Naive thymus-derived CD8-positive, alpha-beta T cell (primary cell): Measurements from ENCODE around the gene HORMAD2. TPM values are rescaled to one million over a fixed set of nuclear protein-coding genes. Genes with fewer than 3 reads are reported as not detected.
A peak's percentile ranks its signal among the peaks of the same experiment; 100 is the strongest.

Experiments used
- ATAC-seq, 2 donors: fragments of 150-1000 bp; cut with Tn5 transposase in 1 of 2; sonication (Bioruptor Pico), chemical (Tn5 transposase) in 1 of 2; 1 replicate in 1 of 2; 2 replicates in 1 of 2; pipeline ENCODE4 v1.10.0; 2021; ENCODE audit warnings: mild to moderate bottlenecking in 2 of 2, moderate library complexity in 2 of 2
- POLR2A ChIA-PET: fragments of 350-600 bp; sonication (Branson Sonifier 250); formaldehyde crosslinking; loops from one replicate; lab custom pipeline; 2021; ENCODE audit warnings: antibody characterized with exemption; lab: Charles Lee
- DNase-seq, 10 donors: peaks; one replicate each; pipeline versions ENCODE4 v3.0.0 to v3.0.0-alpha.2; 2020 to 2022
- H3K27ac Mint-ChIP-seq, 10 donors: one replicate each; pipeline ENCODE4 v1.8.0; 2020 to 2022; ENCODE audit warnings: mild to moderate bottlenecking in 10 of 10, mixed read lengths in 10 of 10, moderate library complexity in 4 of 10, inconsistent platforms in 1 of 10
- H3K27me3 Mint-ChIP-seq, 5 donors: one replicate each; pipeline ENCODE4 v1.8.0; 2021 to 2022; ENCODE audit warnings: mixed read lengths in 5 of 5
- H3K36me3 Mint-ChIP-seq, 3 donors: one replicate each; pipeline ENCODE4 v1.8.0; 2020 to 2022; ENCODE audit warnings: mixed read lengths in 3 of 3, mild to moderate bottlenecking in 2 of 3, inconsistent platforms in 1 of 3
- H3K4me1 Mint-ChIP-seq, 4 donors: one replicate each; pipeline ENCODE4 v1.8.0; 2021 to 2022; ENCODE audit warnings: mixed read lengths in 4 of 4
- H3K4me3 Mint-ChIP-seq, 10 donors: one replicate each; pipeline ENCODE4 v1.8.0; 2020 to 2022; ENCODE audit warnings: mild to moderate bottlenecking in 10 of 10, mixed read lengths in 10 of 10, moderate library complexity in 6 of 10, inconsistent platforms in 1 of 10
- H3K9me3 Mint-ChIP-seq, 9 donors: one replicate each; pipeline ENCODE4 v1.8.0; 2020 to 2022; ENCODE audit warnings: mixed read lengths in 9 of 9, mild to moderate bottlenecking in 3 of 9, inconsistent platforms in 1 of 9, moderate library complexity in 1 of 9
- polyA plus RNA-seq, 3 donors: library from polyadenylated mRNA; unstranded; fragments of 300-500 nt; fragmentation: Illumina TruSeq; gene quantifications; one replicate each; pipeline ENCODE4 v1.2.3, GENCODE V29; 2021
- total RNA-seq, 8 experiments: library from RNA in 2 of 8; stranded (reverse) in 2 of 8; gene quantifications; one replicate each; pipeline ENCODE4 v1.2.3 and lab custom pipeline; 2021 to 2026

The HORMAD2 gene
- total and polyA plus RNA-seq, 5 experiments from 2014 or later: not detected

DNA sequence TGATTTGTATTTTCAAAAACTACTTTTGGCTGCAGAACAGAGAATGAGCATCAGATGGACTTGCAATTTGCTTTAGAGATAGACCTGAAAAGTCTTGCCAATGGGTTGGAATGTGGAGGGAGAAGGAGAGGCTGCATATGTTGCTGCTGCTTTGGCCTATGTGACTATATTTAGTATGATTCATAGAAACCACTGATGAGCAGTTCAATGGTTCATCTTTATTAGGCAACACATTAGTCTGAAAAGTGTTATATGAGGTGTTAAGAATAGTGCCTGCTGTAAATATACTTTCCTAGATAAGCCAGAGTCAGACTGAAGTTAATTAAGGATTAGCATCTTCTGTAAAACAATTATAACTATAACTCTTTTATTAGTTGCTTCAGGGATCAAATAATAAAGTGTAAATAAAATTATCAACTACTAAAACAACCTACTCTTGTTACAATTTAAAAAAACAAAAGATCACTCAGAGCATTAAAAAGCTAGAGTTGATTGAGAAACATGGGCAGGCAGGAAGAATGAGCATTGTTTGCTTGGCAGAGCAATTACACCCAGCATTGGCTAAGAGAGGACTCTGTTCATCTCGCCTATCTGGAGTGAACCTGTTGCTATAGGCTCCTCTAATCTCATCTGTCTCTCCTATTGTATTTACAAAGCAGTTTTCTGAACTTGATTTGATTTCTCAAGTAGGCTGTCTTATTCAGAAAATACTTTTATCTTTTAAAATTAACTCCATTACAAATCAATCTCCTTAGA is 36.3 kb downstream of the HORMAD2 start:
- H3K4me3 Mint-ChIP-seq: no peak overlapping the region
- H3K36me3 Mint-ChIP-seq: no peaks in the 10 kb centered on the region
- no peak for ATAC-seq
- no peaks in the 10 kb centered on the region for H3K27me3 Mint-ChIP-seq
- H3K9me3 Mint-ChIP-seq: no peaks in the 10 kb centered on the region
- peaks cover 0 to 2% (median 0%) of the 10 kb centered on the region in 4 donors for H3K4me1 Mint-ChIP-seq
- no peak for DNase-seq
- H3K27ac Mint-ChIP-seq: no peak overlapping the region
- POLR2A ChIA-PET: interaction anchor here (0.6 kb wide), 1 partner anchor 1244 kb away, joined by 3 read pairs; no protein-coding TSS in a partner anchor

DNA sequence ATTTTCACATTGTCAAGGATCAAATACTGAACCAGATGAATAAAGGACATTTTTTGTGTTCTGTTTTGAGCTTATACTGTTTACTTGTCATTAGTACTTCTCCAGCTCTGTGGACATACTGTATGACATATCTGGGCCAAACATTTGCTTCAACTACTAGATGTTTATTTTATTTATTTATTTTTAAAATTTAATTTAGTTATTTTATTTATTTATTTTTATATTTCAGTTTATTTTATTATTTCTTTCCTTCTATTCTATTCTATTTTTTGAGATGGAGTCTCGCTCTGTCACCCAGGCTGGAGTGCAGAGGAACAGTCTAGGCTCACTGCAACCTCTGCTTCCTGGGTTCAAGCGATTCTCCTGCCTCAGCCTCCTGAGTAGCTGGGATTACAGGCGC is 37.0 kb downstream of the HORMAD2 start:
- no peaks in the 10 kb centered on the region for H3K9me3 Mint-ChIP-seq
- POLR2A ChIA-PET: no interaction called here
- H3K4me1 Mint-ChIP-seq: peaks cover 0 to 2% (median 0%) of the 10 kb centered on the region in 4 donors
- no peaks in the 10 kb centered on the region for H3K36me3 Mint-ChIP-seq
- DNase-seq (no peak), ATAC-seq (no peak)
- H3K27ac Mint-ChIP-seq: no peak overlapping the region
- H3K27me3 Mint-ChIP-seq: no peaks in the 10 kb centered on the region
- no peak overlapping the region for H3K4me3 Mint-ChIP-seq

DNA sequence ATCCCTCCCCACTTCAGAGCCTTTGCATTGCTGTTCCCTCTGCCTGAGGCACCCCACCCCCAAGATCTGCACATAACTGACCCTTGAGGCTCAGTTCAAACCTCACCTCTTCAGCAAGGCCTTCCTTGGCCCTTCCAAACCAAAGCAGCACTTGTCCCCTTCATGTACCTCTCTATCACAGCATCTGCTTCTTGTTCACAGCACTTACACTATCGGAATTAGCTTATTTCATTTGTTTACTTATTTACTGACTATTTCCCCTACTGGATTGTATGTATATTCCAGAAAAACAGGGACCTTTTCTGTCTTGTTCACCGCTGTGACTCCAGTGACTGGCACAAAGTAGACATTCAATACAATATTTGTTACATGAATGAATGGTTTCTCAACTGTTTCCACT is 38.0 kb downstream of the HORMAD2 start:
- peak overlapping the region in 1 of 10 donors; percentile 24 for H3K27ac Mint-ChIP-seq
- DNase-seq: no peak
- no peaks in the 10 kb centered on the region for H3K9me3 Mint-ChIP-seq
- no peaks in the 10 kb centered on the region for H3K36me3 Mint-ChIP-seq
- POLR2A ChIA-PET: no interaction called here
- ATAC-seq: no peak
- no peak overlapping the region for H3K4me3 Mint-ChIP-seq
- no peaks in the 10 kb centered on the region for H3K27me3 Mint-ChIP-seq
- H3K4me1 Mint-ChIP-seq: peaks cover 0 to 2% (median 0%) of the 10 kb centered on the region in 4 donors

- no peak overlapping the region for H3K27ac Mint-ChIP-seq
- no peaks in the 10 kb centered on the region for H3K27me3 Mint-ChIP-seq
- ATAC-seq (no peak), DNase-seq (no peak)
- H3K4me3 Mint-ChIP-seq: no peak overlapping the region
- H3K4me1 Mint-ChIP-seq: no peaks in the 10 kb centered on the region
- POLR2A ChIA-PET: no interaction called here
- H3K36me3 Mint-ChIP-seq: no peaks in the 10 kb centered on the region
- H3K9me3 Mint-ChIP-seq: no peaks in the 10 kb centered on the region
These were observed 41.7 kb downstream of the HORMAD2 start for GRCh38 chr22:30121960-30122359.

- POLR2A ChIA-PET: no interaction called here
These were observed 43.2 kb downstream of the HORMAD2 start for GRCh38 chr22:30123463-30123862.

DNA sequence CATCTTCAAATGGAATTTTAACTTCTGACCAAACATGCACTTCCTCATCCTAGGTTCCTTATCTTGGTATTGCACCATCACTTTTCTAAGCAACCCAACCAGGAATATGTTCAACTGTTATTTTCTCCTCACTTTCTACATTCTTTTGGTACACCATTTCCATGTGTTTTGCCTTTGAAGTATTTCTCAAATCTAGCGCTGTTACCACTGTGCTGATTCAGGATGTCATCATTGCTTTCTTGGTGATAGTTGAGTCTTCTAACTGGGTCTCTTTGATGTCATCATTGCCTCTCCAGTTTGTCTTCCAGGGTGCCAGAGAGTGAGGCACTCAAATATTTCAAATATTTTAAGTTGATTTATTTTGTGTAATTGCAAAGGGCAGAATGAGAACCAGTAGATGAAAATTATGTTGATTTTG is 47.5 kb downstream of the HORMAD2 start:
- DNase-seq (no peak), ATAC-seq (no peak)
- POLR2A ChIA-PET: no interaction called here
- Mint-ChIP-seq H3K4me1 (no peaks in the 10 kb centered on the region), H3K27ac (no peak overlapping the region), H3K4me3 (no peak overlapping the region), H3K36me3 (no peaks in the 10 kb centered on the region), H3K27me3 (no peaks in the 10 kb centered on the region), H3K9me3 (peaks cover 0 to 1% (median 0%) of the 10 kb centered on the region in 9 donors)

More at GRCh38 chr22:30123463-30123862, 43.2 kb downstream of the HORMAD2 start:
- ATAC-seq (no peak), DNase-seq (no peak)
- H3K27ac Mint-ChIP-seq: no peak overlapping the region
- no peaks in the 10 kb centered on the region for H3K27me3 Mint-ChIP-seq
- H3K4me1 Mint-ChIP-seq: no peaks in the 10 kb centered on the region
- no peaks in the 10 kb centered on the region for H3K9me3 Mint-ChIP-seq
- H3K4me3 Mint-ChIP-seq: no peak overlapping the region
- H3K36me3 Mint-ChIP-seq: no peaks in the 10 kb centered on the region

GRCh38 chr22:30128511-30128910 is 48.2 kb downstream of the HORMAD2 start:
- DNase-seq (no peak), ATAC-seq (no peak)
- Mint-ChIP-seq H3K4me1 (no peaks in the 10 kb centered on the region), H3K9me3 (peaks cover 0 to 1% (median 0%) of the 10 kb centered on the region in 9 donors), H3K4me3 (no peak overlapping the region), H3K27ac (no peak overlapping the region), H3K27me3 (no peaks in the 10 kb centered on the region), H3K36me3 (no peaks in the 10 kb centered on the region)
- POLR2A ChIA-PET: no interaction called here

GRCh38 chr22:30129636-30130035 is 49.4 kb downstream of the HORMAD2 start:
- Mint-ChIP-seq H3K27me3 (no peaks in the 10 kb centered on the region), H3K27ac (no peak overlapping the region)
- POLR2A ChIA-PET: no interaction called here

DNA sequence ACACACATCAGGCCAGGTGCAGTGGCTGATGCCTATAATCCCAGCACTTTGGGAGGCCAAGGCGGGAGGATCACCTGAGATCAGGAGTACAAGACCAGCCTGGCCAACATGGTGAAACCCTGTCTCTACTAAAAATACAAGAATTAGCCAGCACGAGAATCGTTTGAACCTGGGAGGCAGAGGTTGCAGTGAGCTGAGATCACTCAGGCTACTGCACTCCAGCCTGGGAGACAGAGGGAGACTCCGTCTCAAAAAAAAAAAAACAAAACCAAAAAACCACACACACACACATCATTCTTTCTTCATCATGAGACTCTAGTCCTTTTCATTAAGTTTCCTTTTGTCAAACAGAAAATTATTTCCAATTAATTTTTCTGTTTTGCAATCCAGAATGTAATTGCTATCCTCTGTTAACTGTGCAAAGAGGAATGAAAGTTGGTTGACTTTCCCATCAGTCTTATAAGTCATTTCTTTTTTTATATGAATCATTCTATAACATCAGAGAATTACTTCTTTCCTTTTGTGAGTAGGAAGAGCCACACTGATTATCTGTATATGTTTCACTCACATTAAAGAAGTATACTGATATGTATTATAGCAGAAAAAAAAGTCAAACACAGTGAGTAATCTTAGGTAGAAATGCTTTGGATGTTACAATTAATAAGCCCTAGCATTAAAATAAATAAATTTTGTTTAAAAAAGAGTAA is 52.2 kb downstream of the HORMAD2 start:
- no peak for ATAC-seq

More at GRCh38 chr22:30129636-30130035, 49.4 kb downstream of the HORMAD2 start:
- H3K9me3 Mint-ChIP-seq: peaks cover 0 to 1% (median 0%) of the 10 kb centered on the region in 9 donors
- H3K4me1 Mint-ChIP-seq: no peaks in the 10 kb centered on the region
- no peak for ATAC-seq
- no peak overlapping the region for H3K4me3 Mint-ChIP-seq
- H3K36me3 Mint-ChIP-seq: no peaks in the 10 kb centered on the region
- no peak for DNase-seq

GRCh38 chr22:30140414-30140813 is 60.1 kb downstream of the HORMAD2 start:
- Mint-ChIP-seq H3K4me1 (no peaks in the 10 kb centered on the region), H3K27me3 (peaks cover 0 to 4% (median 0%) of the 10 kb centered on the region in 5 donors), H3K4me3 (no peak overlapping the region), H3K27ac (no peak overlapping the region), H3K9me3 (peaks cover 0 to 29% (median 17%) of the 10 kb centered on the region in 9 donors), H3K36me3 (peaks cover 0 to 28% (median 15%) of the 10 kb centered on the region in 3 donors)
- DNase-seq: no peak
- ATAC-seq: no peak
- POLR2A ChIA-PET: no interaction called here

More for the DNA sequence above, 52.2 kb downstream of the HORMAD2 start:
- no peak overlapping the region for H3K27ac Mint-ChIP-seq
- POLR2A ChIA-PET: no interaction called here
- no peaks in the 10 kb centered on the region for H3K36me3 Mint-ChIP-seq
- H3K9me3 Mint-ChIP-seq: peaks cover 0 to 1% (median 0%) of the 10 kb centered on the region in 9 donors
- peaks cover 0 to 3% (median 0%) of the 10 kb centered on the region in 5 donors for H3K27me3 Mint-ChIP-seq
- no peaks in the 10 kb centered on the region for H3K4me1 Mint-ChIP-seq
- DNase-seq: no peak
- no peak overlapping the region for H3K4me3 Mint-ChIP-seq

DNA sequence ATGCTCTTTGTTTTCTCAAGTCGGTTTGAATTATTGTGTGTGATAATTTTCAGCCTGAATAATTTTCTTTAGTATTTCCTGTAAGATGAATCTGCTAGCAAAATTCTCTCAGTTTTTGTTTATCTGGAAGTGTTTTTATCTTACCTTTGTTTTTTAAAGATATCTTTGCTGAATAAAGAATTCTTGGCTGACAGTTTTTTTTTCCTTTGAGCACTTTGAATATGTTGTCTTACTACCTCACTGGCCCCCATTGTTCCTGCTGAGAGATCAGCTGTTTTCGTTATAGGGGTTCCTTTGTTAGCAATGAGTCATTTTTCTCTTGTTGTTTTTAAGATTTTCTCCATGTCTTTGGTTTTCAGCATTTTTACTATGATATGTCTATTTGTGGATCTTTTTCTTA is 63.0 kb downstream of the HORMAD2 start:
- no peak for ATAC-seq
- no peak for DNase-seq
- no peak overlapping the region for H3K4me3 Mint-ChIP-seq
- no peaks in the 10 kb centered on the region for H3K4me1 Mint-ChIP-seq
- POLR2A ChIA-PET: no interaction called here
- peaks cover 0 to 4% (median 0%) of the 10 kb centered on the region in 5 donors for H3K27me3 Mint-ChIP-seq
- H3K27ac Mint-ChIP-seq: no peak overlapping the region
- H3K9me3 Mint-ChIP-seq: peaks cover 0 to 29% (median 17%) of the 10 kb centered on the region in 9 donors
- peaks cover 0 to 29% (median 15%) of the 10 kb centered on the region in 3 donors for H3K36me3 Mint-ChIP-seq

GRCh38 chr22:30144391-30144790 is 64.1 kb downstream of the HORMAD2 start:
- H3K9me3 Mint-ChIP-seq: peaks cover 0 to 29% (median 17%) of the 10 kb centered on the region in 9 donors
- DNase-seq (no peak), ATAC-seq (no peak)
- peaks cover 0 to 4% (median 0%) of the 10 kb centered on the region in 5 donors for H3K27me3 Mint-ChIP-seq
- H3K4me1 Mint-ChIP-seq: no peaks in the 10 kb centered on the region
- no peak overlapping the region for H3K27ac Mint-ChIP-seq
- H3K36me3 Mint-ChIP-seq: peaks cover 0 to 30% (median 16%) of the 10 kb centered on the region in 3 donors
- POLR2A ChIA-PET: no interaction called here
- no peak overlapping the region for H3K4me3 Mint-ChIP-seq

- DNase-seq: no peak
- POLR2A ChIA-PET: no interaction called here
- ATAC-seq: no peak
- Mint-ChIP-seq H3K27me3 (peaks cover 0 to under 1% (median 0%) of the 10 kb centered on the region in 5 donors), H3K36me3 (peaks cover 0 to 10% (median 6%) of the 10 kb centered on the region in 3 donors), H3K9me3 (peaks cover 0 to 5% (median 0%) of the 10 kb centered on the region in 9 donors), H3K4me3 (no peak overlapping the region), H3K27ac (peak overlapping the region in 1 of 10 donors; percentile 45), H3K4me1 (peaks cover 0 to 10% (median 0%) of the 10 kb centered on the region in 4 donors)
These were observed 69.9 kb downstream of the HORMAD2 start for GRCh38 chr22:30150212-30150611.
